NCI-H187 treated with DMSO at 0.1 percent for 48 hours (cell line): ENCODE measurements around the gene PRKAG2.
"Not testable (repeated sequence)": the region's sequence is repeated elsewhere in the genome, so short reads cannot be mapped to it uniquely, and the experiment has no call there.

ENCODE experiments used
- DNase-seq: peaks from one replicate; lab custom pipeline; 2025; lab: John Stamatoyannopoulos, UW

PRKAG2 gene

GRCh38 chr7:151764056-151764920, 112.6 kb downstream of the PRKAG2 start:
- no peak for DNase-seq

- DNase-seq = no peak
These were observed 113.4 kb downstream of the PRKAG2 start for GRCh38 chr7:151763420-151763984.

- DNase-seq = no peak
These were observed 114.2 kb downstream of the PRKAG2 start for GRCh38 chr7:151762583-151763245.

GRCh38 chr7:151761957-151762356, 115.0 kb downstream of the PRKAG2 start:
- no peak for DNase-seq

- no peak for DNase-seq
These were observed 115.7 kb downstream of the PRKAG2 start for GRCh38 chr7:151761231-151761630.

GRCh38 chr7:151759591-151760042, 117.3 kb downstream of the PRKAG2 start:
- no peak for DNase-seq

GRCh38 chr7:151758622-151759540, 118.0 kb downstream of the PRKAG2 start:
- no peak for DNase-seq

- DNase-seq = no peak
These were observed 119.6 kb downstream of the PRKAG2 start for GRCh38 chr7:151757274-151757673.

GRCh38 chr7:151756866-151757265, 120.0 kb downstream of the PRKAG2 start:
- DNase-seq = no peak

- DNase-seq = no peak
These were observed 120.7 kb downstream of the PRKAG2 start for GRCh38 chr7:151756076-151756731.

- no peak for DNase-seq
These were observed 121.6 kb downstream of the PRKAG2 start for GRCh38 chr7:151755131-151755801.

- DNase-seq = no peak
These were observed 122.2 kb downstream of the PRKAG2 start for GRCh38 chr7:151754688-151755130.

- no peak for DNase-seq
These were observed 122.7 kb downstream of the PRKAG2 start for GRCh38 chr7:151754142-151754590.

- DNase-seq = no peak
These were observed 123.9 kb downstream of the PRKAG2 start for GRCh38 chr7:151752816-151753595.

GRCh38 chr7:151752037-151752436, 124.9 kb downstream of the PRKAG2 start:
- no peak for DNase-seq

GRCh38 chr7:151748733-151749132, 128.2 kb downstream of the PRKAG2 start:
- no peak for DNase-seq

- DNase-seq = not testable (repeated sequence)
These were observed 128.9 kb downstream of the PRKAG2 start for GRCh38 chr7:151748021-151748420.

GRCh38 chr7:151745706-151746105, 131.2 kb downstream of the PRKAG2 start:
- no peak for DNase-seq
